Liver (tissue), 9 donors: Measurements from ENCODE around the gene PDGFC. TPM values are rescaled to one million over a fixed set of nuclear protein-coding genes. Genes with fewer than 3 reads are reported as not detected.

Source experiments
- DNase-seq: peaks from one replicate; pipeline ENCODE4 v3.0.0-alpha.2; 2017; ENCODE audit warnings: low spot score
- H3K27ac ChIP-seq, 2 donors: one replicate each; pipeline ENCODE4 v1.7.0; 2013; ENCODE audit warnings: inconsistent platforms in 2 of 2, low read length in 2 of 2, control low read depth in 1 of 2, low read depth in 1 of 2, mild to moderate bottlenecking in 1 of 2
- H3K27me3 ChIP-seq, 4 donors: one replicate each; pipeline versions ENCODE4 v1.6.1 to v1.7.0; 2013; ENCODE audit warnings: low read length in 3 of 4, inconsistent platforms in 1 of 4, mild to moderate bottlenecking in 1 of 4, moderate library complexity in 1 of 4; ENCODE audit not compliant: control insufficient read depth in 4 of 4, insufficient read depth in 4 of 4
- H3K36me3 ChIP-seq, 4 donors: one replicate each; pipeline versions ENCODE4 v1.6.1 to v1.7.0; 2013; ENCODE audit warnings: low read length in 3 of 4, mild to moderate bottlenecking in 3 of 4, low read depth in 1 of 4, moderate library complexity in 1 of 4; ENCODE audit not compliant: control insufficient read depth in 4 of 4, insufficient read depth in 3 of 4
- H3K4me1 ChIP-seq, 4 donors: one replicate each; pipeline versions ENCODE4 v1.6.1 to v1.7.0; 2013; ENCODE audit warnings: low read length in 3 of 4, mild to moderate bottlenecking in 3 of 4, moderate library complexity in 1 of 4; ENCODE audit not compliant: control insufficient read depth in 4 of 4, insufficient read depth in 4 of 4
- H3K4me3 ChIP-seq, 3 donors: one replicate each; pipeline versions ENCODE4 v1.6.1 to v1.7.0; 2013; ENCODE audit warnings: low read length in 3 of 3, control low read depth in 1 of 3, low read depth in 1 of 3, mild to moderate bottlenecking in 1 of 3
- H3K9ac ChIP-seq, 2 donors: one replicate each; pipeline ENCODE4 v1.7.0; 2013; ENCODE audit warnings: low read length in 2 of 2, mild to moderate bottlenecking in 2 of 2, moderate library complexity in 2 of 2, control low read depth in 1 of 2, low read depth in 1 of 2
- H3K9me3 ChIP-seq, 4 donors: one replicate each; pipeline versions ENCODE4 v1.6.1 to v1.7.0; 2013; ENCODE audit warnings: low read length in 3 of 4; ENCODE audit not compliant: control insufficient read depth in 4 of 4
- ATF3 ChIP-seq: IDR thresholded peaks from 2 replicates; pipeline ENCODE4 v1.6.1; 2016; ENCODE audit warnings: antibody characterized with exemption
- EGR1 ChIP-seq, 2 donors: IDR thresholded peaks; 2 replicates each; pipeline ENCODE4 v1.6.1; 2016 to 2018; ENCODE audit warnings: antibody characterized with exemption in 2 of 2, low read depth in 2 of 2
- FOXA2 ChIP-seq: IDR thresholded peaks from 2 replicates; pipeline ENCODE4 v1.6.1; 2016; ENCODE audit warnings: antibody characterized with exemption
- GABPA ChIP-seq, 2 donors: IDR thresholded peaks in 1 of 2; conservative IDR thresholded peaks in 1 of 2; 2 replicates each; pipeline ENCODE4 v1.6.1; 2016; ENCODE audit warnings: antibody characterized with exemption in 2 of 2, mild to moderate bottlenecking in 1 of 2, moderate library complexity in 1 of 2
- HNF4A ChIP-seq, 2 donors: conservative IDR thresholded peaks; 2 replicates each; pipeline ENCODE4 v1.6.1; 2016; ENCODE audit warnings: antibody characterized with exemption in 2 of 2, mild to moderate bottlenecking in 2 of 2
- HNF4G ChIP-seq: IDR thresholded peaks from 2 replicates; pipeline ENCODE4 v1.6.1; 2016; ENCODE audit warnings: antibody characterized with exemption
- JUND ChIP-seq, 2 donors: IDR thresholded peaks; 2 replicates each; pipeline ENCODE4 v1.6.1; 2016; ENCODE audit warnings: antibody characterized with exemption in 2 of 2
- MAX ChIP-seq: IDR thresholded peaks from 2 replicates; pipeline ENCODE4 v1.6.1; 2016; ENCODE audit warnings: antibody characterized with exemption
- NR2F2 ChIP-seq: IDR thresholded peaks from 2 replicates; pipeline ENCODE4 v1.6.1; 2016; ENCODE audit warnings: antibody characterized with exemption
- REST ChIP-seq: IDR thresholded peaks from 2 replicates; pipeline ENCODE4 v1.6.1; 2016; ENCODE audit warnings: antibody characterized with exemption, mild to moderate bottlenecking
- RXRA ChIP-seq, 2 donors: IDR thresholded peaks; 2 replicates each; pipeline ENCODE4 v1.6.1; 2017 to 2018; ENCODE audit warnings: antibody characterized with exemption in 2 of 2, mild to moderate bottlenecking in 1 of 2
- SP1 ChIP-seq: IDR thresholded peaks from 2 replicates; pipeline ENCODE4 v1.6.1; 2018; ENCODE audit warnings: antibody characterized with exemption, mild to moderate bottlenecking
- TAF1 ChIP-seq: conservative IDR thresholded peaks from 2 replicates; pipeline ENCODE4 v1.6.1; 2016; ENCODE audit warnings: antibody characterized with exemption, mild to moderate bottlenecking
- YY1 ChIP-seq: IDR thresholded peaks from 2 replicates; pipeline ENCODE4 v1.6.1; 2016; ENCODE audit warnings: antibody characterized with exemption, mild to moderate bottlenecking
- WGBS: extraction: QIAGEN DNeasy Blood & Tissue Kit; methylation state at CpG from one replicate; pipeline ENCODE4 v1.1.7; 2013; 5-methylcytosine and 5-hydroxymethylcytosine counted together
- polyA plus RNA-seq, 2 donors: library from polyadenylated mRNA; stranded (reverse) in 1 of 2; unstranded in 1 of 2; fragments of 200-250 nt in 1 of 2; fragments of >200 nt in 1 of 2; fragmentation: Nextera tagmentation in 1 of 2; extraction: Ambion mirVana in 1 of 2; gene quantifications; one replicate each; pipeline versions ENCODE4 v1.2.1 to v1.2.3, GENCODE V29; 2013 to 2015
- total RNA-seq, 2 donors: library from RNA; depleted of rRNA; stranded (reverse); fragments of >200 nt; gene quantifications; one replicate each; pipeline ENCODE4 v1.2.3, GENCODE V29; 2014
- TF ChIP-seq, protein P1 (sequence below): fragments of 150-350 bp; IDR thresholded peaks from 2 replicates; pipeline ENCODE4 v1.5.1; 2017; ENCODE audit warnings: improper control_type of control experiment, low read depth, low read length; ENCODE audit not compliant: missing input control
- donor health status: healthy.
- donor health status: healthy.
- donor health status: healthy.
- donor health status: healthy.
- donor health status: healthy.

Gene PDGFC
- total and polyA plus RNA-seq, 4 donors = 5.8 to 25.7 (median 9.7) TPM

DNA sequence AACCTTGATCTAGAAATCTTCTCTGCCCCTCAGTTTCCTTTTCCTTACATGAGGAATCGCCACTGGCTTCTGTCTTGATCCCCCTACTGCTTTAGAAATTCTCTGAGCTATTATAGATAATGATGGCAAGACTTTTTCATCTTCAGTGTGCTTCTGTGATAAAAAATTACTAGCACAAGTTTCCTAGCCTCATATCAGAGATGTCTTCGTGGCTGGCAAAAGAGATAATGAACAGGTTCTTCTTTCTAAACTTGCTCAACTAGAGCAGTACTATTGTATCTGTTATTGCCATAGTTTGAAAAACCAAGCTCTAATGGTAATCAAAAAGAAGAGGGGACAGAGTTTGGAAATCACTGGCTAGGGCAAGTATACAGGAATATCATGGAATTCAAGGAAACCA lies 4.1 kb upstream of the PDGFC start:
- WGBS = 87% methylated on average over 2 of the region's 2 CpGs
- Histone ChIP-seq H3K9me3 (no peaks in the 10 kb centered on the region), H3K27ac (no peak overlapping the region), H3K4me3 (no peak overlapping the region), H3K9ac (no peak overlapping the region), H3K27me3 (no peaks in the 10 kb centered on the region), H3K4me1 (peaks cover 0 to 6% (median 2%) of the 10 kb centered on the region in 4 donors), H3K36me3 (no peaks in the 10 kb centered on the region)
- TF ChIP-seq RXRA (IDR thresholded peaks at IDR 0.05) (no peak), SP1 (no peak), JUND (IDR thresholded peaks at IDR 0.05) (no peak), ATF3 (no peak), NR2F2 (no peak), REST (no peak), EGR1 (IDR thresholded peaks at IDR 0.05; ENCODE audit: low read depth in 2 of 2) (no peak), HNF4A (conservative IDR thresholded peaks at IDR 0.05) (no peak), YY1 (no peak), TAF1 (no peak), FOXA2 (no peak), MAX (no peak), HNF4G (no peak)
- DNase-seq = no peak

- 95% methylated on average over 1 of the region's 1 CpG for WGBS
Observed at GRCh38 chr4:156974264-156974663, 2.7 kb upstream of the PDGFC start.

More at GRCh38 chr4:156974264-156974663, 2.7 kb upstream of the PDGFC start:
- no peak overlapping the region for H3K4me3 ChIP-seq
- H3K4me1 ChIP-seq = peaks cover 0 to 18% (median 11%) of the 10 kb centered on the region in 4 donors
- no peak for DNase-seq
- H3K9me3 ChIP-seq = no peaks in the 10 kb centered on the region
- no peak overlapping the region for H3K27ac ChIP-seq
- H3K36me3 ChIP-seq = no peaks in the 10 kb centered on the region
- TF ChIP-seq EGR1 (IDR thresholded peaks at IDR 0.05; ENCODE audit: low read depth in 2 of 2) (no peak), REST (no peak), GABPA (IDR thresholded peaks at IDR 0.05 in 1 of 2, conservative IDR thresholded peaks at IDR 0.05 in 1 of 2) (no peak), YY1 (no peak), HNF4A (conservative IDR thresholded peaks at IDR 0.05) (no peak), SP1 (no peak), TAF1 (no peak), JUND (IDR thresholded peaks at IDR 0.05) (no peak), FOXA2 (no peak), HNF4G (no peak), RXRA (IDR thresholded peaks at IDR 0.05) (no peak), ATF3 (no peak), NR2F2 (no peak), MAX (no peak)
- TF ChIP-seq, protein P1, sequence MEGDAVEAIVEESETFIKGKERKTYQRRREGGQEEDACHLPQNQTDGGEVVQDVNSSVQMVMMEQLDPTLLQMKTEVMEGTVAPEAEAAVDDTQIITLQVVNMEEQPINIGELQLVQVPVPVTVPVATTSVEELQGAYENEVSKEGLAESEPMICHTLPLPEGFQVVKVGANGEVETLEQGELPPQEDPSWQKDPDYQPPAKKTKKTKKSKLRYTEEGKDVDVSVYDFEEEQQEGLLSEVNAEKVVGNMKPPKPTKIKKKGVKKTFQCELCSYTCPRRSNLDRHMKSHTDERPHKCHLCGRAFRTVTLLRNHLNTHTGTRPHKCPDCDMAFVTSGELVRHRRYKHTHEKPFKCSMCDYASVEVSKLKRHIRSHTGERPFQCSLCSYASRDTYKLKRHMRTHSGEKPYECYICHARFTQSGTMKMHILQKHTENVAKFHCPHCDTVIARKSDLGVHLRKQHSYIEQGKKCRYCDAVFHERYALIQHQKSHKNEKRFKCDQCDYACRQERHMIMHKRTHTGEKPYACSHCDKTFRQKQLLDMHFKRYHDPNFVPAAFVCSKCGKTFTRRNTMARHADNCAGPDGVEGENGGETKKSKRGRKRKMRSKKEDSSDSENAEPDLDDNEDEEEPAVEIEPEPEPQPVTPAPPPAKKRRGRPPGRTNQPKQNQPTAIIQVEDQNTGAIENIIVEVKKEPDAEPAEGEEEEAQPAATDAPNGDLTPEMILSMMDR = no peak
- no peaks in the 10 kb centered on the region for H3K27me3 ChIP-seq
- no peak overlapping the region for H3K9ac ChIP-seq
